K562 (cell line): ENCODE measurements around the gene HSF2BP. TPM values are rescaled to one million over a fixed set of nuclear protein-coding genes. Genes with fewer than 3 reads are reported as not detected.
A peak's percentile ranks its signal among the peaks of the same experiment; 100 is the strongest.

Source experiments
- BCL6 ChIP-seq: fragments of 250-450 bp; sonication (Bioruptor Pico); IDR thresholded peaks from 2 replicates; pipeline ENCODE4 v1.4.0; 2020
- CTBP1 ChIP-seq: fragments of 450-650 bp; IDR thresholded peaks from 2 replicates; pipeline ENCODE4 v1.6.1; 2016; ENCODE audit warnings: borderline replicate concordance
- ETV6 ChIP-seq, 3 experiments: fragments of 150-350 bp in 1 of 3; sonication (generic) in 1 of 3; formaldehyde crosslinking in 1 of 3; IDR thresholded peaks; 2 replicates each; pipeline versions ENCODE4 v1.6.1 to v1.8.0; 2014 to 2022; ENCODE audit warnings: borderline replicate concordance in 2 of 3, low read depth in 2 of 3, antibody characterized with exemption in 1 of 3, low read length in 1 of 3, mild to moderate bottlenecking in 1 of 3, missing genetic modification reagents in 1 of 3
- IRF2 ChIP-seq: sonication (generic); formaldehyde crosslinking; IDR thresholded peaks from 2 replicates; pipeline ENCODE4 v1.8.1; 2022; ENCODE audit warnings: mild to moderate bottlenecking, missing genetic modification reagents
- KAT7 ChIP-seq: sonication (generic); formaldehyde crosslinking; IDR thresholded peaks from 2 replicates; pipeline ENCODE4 v1.8.0; 2022; ENCODE audit warnings: missing genetic modification reagents, mild to moderate bottlenecking, borderline replicate concordance
- MED1 ChIP-seq: sonication (generic); formaldehyde crosslinking; IDR thresholded peaks from 2 replicates; pipeline ENCODE4 v1.8.1; 2023; ENCODE audit warnings: missing genetic modification reagents, borderline replicate concordance
- MYNN ChIP-seq, 2 experiments: sonication (generic); formaldehyde crosslinking in 1 of 2; IDR thresholded peaks; 2 replicates each; pipeline versions ENCODE4 v1.5.0 to v1.6.1; 2016 to 2020; ENCODE audit warnings: antibody characterized with exemption in 1 of 2, missing genetic modification reagents in 1 of 2
- PHF8 ChIP-seq: fragments of 200-600 bp; sonication (generic); IDR thresholded peaks from 2 replicates; pipeline ENCODE4 v1.6.1; 2012; ENCODE audit warnings: mixed run types, mild to moderate bottlenecking, inconsistent platforms, low read length, moderate library complexity, borderline replicate concordance
- TCF7L2 ChIP-seq: fragments of 150-350 bp; IDR thresholded peaks from 2 replicates; pipeline ENCODE4 v1.6.1; 2016; ENCODE audit warnings: low read depth, mild to moderate bottlenecking, low read length, moderate library complexity
- YY1 ChIP-seq, 3 experiments: IDR thresholded peaks; 2 replicates each; pipeline ENCODE4 v1.6.1; 2011; ENCODE audit warnings: low read length in 2 of 3, mild to moderate bottlenecking in 2 of 3, moderate library complexity in 2 of 3, borderline replicate concordance in 1 of 3, control low read depth in 1 of 3, low read depth in 1 of 3; ENCODE audit not compliant: insufficient read depth in 3 of 3, insufficient replicate concordance in 2 of 3, control insufficient read depth in 1 of 3, insufficient read length in 1 of 3; ENCODE audit errors: extremely low read depth in 1 of 3
- ZBTB7A ChIP-seq: IDR thresholded peaks from 2 replicates; pipeline ENCODE4 v1.6.1; 2011; ENCODE audit warnings: low read depth, mild to moderate bottlenecking, low read length, moderate library complexity, borderline replicate concordance; ENCODE audit not compliant: control insufficient read depth
- ZNF23 ChIP-seq: fragments of 250-450 bp; sonication (Bioruptor Pico); IDR thresholded peaks from 2 replicates; pipeline ENCODE4 v1.4.0; 2020; ENCODE audit warnings: mild to moderate bottlenecking
- polyA plus RNA-seq, 8 experiments: library from polyadenylated mRNA; depleted of rRNA in 4 of 8; stranded (reverse) in 5 of 8; unstranded in 3 of 8; fragments of >200 nt; fragmentation: Nextera tagmentation in 2 of 8; fragmentation: Illumina TruSeq in 1 of 8; extraction: Ambion mirVana in 2 of 8; extraction: Trizol in 1 of 8; gene quantifications; 2 replicates each; pipeline versions ENCODE4 v1.2.1 to v1.2.3, GENCODE V29; 2011 to 2014; ENCODE audit warnings: inconsistent platforms in 1 of 8, missing spikeins in 1 of 8
- total RNA-seq, 7 experiments: library from RNA; depleted of rRNA in 6 of 7; stranded (reverse); fragments of >200 nt in 6 of 7; fragmentation: Illumina TruSeq in 2 of 7; extraction: Trizol in 2 of 7; gene quantifications; 2 replicates each; pipeline versions ENCODE4 v1.2.1 to v1.2.3, GENCODE V29; 2011 to 2021; ENCODE audit warnings: low replicate concordance in 1 of 7
- TF ChIP-seq, protein P1 (sequence below): fragments of 250-450 bp; sonication (Bioruptor Pico); IDR thresholded peaks from 2 replicates; pipeline ENCODE4 v1.4.0; 2020; ENCODE audit warnings: mild to moderate bottlenecking
- TF ChIP-seq, protein P2 (sequence below): fragments of 250-450 bp; sonication (Bioruptor Pico); IDR thresholded peaks from 2 replicates; pipeline ENCODE4 v1.8.0; 2022; ENCODE audit warnings: inconsistent platforms
- TF ChIP-seq, protein P3 (sequence below): sonication (generic); formaldehyde crosslinking; IDR thresholded peaks from 2 replicates; pipeline ENCODE4 v1.8.0; 2023; ENCODE audit warnings: mild to moderate bottlenecking, missing genetic modification reagents
- TF ChIP-seq, protein P4 (sequence below): fragments of 250-450 bp; sonication (Bioruptor Pico); IDR thresholded peaks from 2 replicates; pipeline ENCODE4 v1.5.0; 2021; ENCODE audit warnings: mild to moderate bottlenecking, borderline replicate concordance

HSF2BP gene
- total and polyA plus RNA-seq, 9 of the 15 experiments (the other 6 are each of a cell fraction or from before 2014, with no cell fraction given): 0.04 to 0.57 (median 0.20) TPM; not detected in 2

DNA sequence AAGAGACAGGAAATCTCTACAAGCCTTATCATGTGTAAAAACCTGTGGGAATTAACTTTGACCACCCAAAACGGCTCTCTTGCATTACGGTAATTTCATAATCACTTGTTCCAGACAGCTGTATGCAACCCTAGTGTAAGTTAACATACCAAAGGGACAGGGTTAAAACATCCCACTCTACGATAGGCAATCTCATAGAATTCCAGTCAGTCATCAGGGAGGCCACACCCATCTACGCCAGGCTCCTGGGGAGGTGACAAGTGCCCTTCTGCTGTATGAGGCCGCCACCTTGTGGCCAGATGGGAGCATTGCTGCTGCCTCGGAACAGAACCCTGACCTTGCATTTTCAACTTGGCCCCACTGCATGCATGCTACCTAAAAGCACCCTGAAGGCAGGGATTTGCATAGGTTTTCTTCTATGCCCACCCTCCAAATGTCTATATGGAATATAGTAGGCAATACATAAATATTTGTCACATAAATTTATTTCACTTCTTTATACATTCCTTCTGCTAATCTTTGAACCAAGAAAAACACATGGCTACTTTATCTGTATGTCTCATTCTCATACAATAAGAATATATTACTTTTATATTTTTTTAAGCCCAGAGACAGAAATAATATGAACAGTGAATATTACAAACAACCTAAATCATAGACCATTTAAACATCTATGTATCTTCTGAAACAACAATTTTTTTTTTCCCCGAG, 12.6 kb downstream of the HSF2BP start (continued):
- TF ChIP-seq ETV6 (IDR thresholded peaks at IDR 0.05; ENCODE audit: borderline replicate concordance in 1 of 2, low read depth in 2 of 2, low read length in 1 of 2): no peak
- TF ChIP-seq ETV6 (CRISPR knock-in tag; IDR thresholded peaks at IDR 0.05; ENCODE audit: borderline replicate concordance): no peak
- TF ChIP-seq MYNN (IDR thresholded peaks at IDR 0.05): no peak
- TF ChIP-seq MYNN (CRISPR knock-in tag; IDR thresholded peaks at IDR 0.05): no peak
- TF ChIP-seq YY1 (IDR thresholded peaks at IDR 0.05; ENCODE audit: borderline replicate concordance in 1 of 3, control insufficient read depth in 1 of 3, extremely low read depth in 1 of 3, insufficient read depth in 3 of 3, insufficient read length in 1 of 3, insufficient replicate concordance in 2 of 3, low read depth in 1 of 3, low read length in 2 of 3): peak in 1 of 3 experiments; percentile 19
- TF ChIP-seq, protein P1, sequence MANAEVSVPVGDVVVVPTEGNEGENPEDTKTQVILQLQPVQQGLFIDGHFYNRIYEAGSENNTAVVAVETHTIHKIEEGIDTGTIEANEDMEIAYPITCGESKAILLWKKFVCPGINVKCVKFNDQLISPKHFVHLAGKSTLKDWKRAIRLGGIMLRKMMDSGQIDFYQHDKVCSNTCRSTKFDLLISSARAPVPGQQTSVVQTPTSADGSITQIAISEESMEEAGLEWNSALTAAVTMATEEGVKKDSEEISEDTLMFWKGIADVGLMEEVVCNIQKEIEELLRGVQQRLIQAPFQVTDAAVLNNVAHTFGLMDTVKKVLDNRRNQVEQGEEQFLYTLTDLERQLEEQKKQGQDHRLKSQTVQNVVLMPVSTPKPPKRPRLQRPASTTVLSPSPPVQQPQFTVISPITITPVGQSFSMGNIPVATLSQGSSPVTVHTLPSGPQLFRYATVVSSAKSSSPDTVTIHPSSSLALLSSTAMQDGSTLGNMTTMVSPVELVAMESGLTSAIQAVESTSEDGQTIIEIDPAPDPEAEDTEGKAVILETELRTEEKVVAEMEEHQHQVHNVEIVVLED: no peak
- TF ChIP-seq, protein P2, sequence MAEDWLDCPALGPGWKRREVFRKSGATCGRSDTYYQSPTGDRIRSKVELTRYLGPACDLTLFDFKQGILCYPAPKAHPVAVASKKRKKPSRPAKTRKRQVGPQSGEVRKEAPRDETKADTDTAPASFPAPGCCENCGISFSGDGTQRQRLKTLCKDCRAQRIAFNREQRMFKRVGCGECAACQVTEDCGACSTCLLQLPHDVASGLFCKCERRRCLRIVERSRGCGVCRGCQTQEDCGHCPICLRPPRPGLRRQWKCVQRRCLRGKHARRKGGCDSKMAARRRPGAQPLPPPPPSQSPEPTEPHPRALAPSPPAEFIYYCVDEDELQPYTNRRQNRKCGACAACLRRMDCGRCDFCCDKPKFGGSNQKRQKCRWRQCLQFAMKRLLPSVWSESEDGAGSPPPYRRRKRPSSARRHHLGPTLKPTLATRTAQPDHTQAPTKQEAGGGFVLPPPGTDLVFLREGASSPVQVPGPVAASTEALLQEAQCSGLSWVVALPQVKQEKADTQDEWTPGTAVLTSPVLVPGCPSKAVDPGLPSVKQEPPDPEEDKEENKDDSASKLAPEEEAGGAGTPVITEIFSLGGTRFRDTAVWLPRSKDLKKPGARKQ (CRISPR knock-in tag): no peak
- TF ChIP-seq, protein P3, sequence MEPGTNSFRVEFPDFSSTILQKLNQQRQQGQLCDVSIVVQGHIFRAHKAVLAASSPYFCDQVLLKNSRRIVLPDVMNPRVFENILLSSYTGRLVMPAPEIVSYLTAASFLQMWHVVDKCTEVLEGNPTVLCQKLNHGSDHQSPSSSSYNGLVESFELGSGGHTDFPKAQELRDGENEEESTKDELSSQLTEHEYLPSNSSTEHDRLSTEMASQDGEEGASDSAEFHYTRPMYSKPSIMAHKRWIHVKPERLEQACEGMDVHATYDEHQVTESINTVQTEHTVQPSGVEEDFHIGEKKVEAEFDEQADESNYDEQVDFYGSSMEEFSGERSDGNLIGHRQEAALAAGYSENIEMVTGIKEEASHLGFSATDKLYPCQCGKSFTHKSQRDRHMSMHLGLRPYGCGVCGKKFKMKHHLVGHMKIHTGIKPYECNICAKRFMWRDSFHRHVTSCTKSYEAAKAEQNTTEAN (CRISPR knock-in tag): no peak
- TF ChIP-seq KAT7 (CRISPR knock-in tag): no peak
- TF ChIP-seq BCL6 (CRISPR knock-in tag): no peak
- TF ChIP-seq CTBP1: peak; percentile 96
- TF ChIP-seq MED1 (CRISPR knock-in tag): no peak
- TF ChIP-seq PHF8: no peak
- TF ChIP-seq TCF7L2: no peak
- TF ChIP-seq IRF2: no peak
- no peak for TF ChIP-seq ZNF23
- TF ChIP-seq, protein P4, sequence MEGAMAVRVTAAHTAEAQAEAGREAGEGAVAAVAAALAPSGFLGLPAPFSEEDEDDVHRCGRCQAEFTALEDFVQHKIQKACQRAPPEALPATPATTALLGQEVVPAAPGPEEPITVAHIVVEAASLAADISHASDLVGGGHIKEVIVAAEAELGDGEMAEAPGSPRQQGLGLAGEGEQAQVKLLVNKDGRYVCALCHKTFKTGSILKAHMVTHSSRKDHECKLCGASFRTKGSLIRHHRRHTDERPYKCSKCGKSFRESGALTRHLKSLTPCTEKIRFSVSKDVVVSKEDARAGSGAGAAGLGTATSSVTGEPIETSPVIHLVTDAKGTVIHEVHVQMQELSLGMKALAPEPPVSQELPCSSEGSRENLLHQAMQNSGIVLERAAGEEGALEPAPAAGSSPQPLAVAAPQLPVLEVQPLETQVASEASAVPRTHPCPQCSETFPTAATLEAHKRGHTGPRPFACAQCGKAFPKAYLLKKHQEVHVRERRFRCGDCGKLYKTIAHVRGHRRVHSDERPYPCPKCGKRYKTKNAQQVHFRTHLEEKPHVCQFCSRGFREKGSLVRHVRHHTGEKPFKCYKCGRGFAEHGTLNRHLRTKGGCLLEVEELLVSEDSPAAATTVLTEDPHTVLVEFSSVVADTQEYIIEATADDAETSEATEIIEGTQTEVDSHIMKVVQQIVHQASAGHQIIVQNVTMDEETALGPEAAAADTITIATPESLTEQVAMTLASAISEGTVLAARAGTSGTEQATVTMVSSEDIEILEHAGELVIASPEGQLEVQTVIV (CRISPR knock-in tag): no peak
- no peak for TF ChIP-seq ZBTB7A
